Right atrium auricular region (tissue), 2 donors: Measurements from ENCODE around the gene FKBP1A. TPM values are rescaled to one million over a fixed set of nuclear protein-coding genes. Genes with fewer than 3 reads are reported as not detected.
A peak's percentile ranks its signal among the peaks of the same experiment; 100 is the strongest.

Experiments used
- DNase-seq: peaks from one replicate; pipeline ENCODE4 v3.0.0-alpha.2; 2019; ENCODE audit warnings: low spot score
- H3K27ac ChIP-seq, 2 donors: fragments of 200-600 bp; sonication (generic); 1 replicate in 1 of 2; 2 replicates in 1 of 2; pipeline ENCODE4 v1.5.1; 2016 to 2019
- H3K27me3 ChIP-seq, 2 donors: fragments of 200-600 bp; sonication (generic); one replicate each; pipeline versions ENCODE4 v1.5.1 to v1.6.0; 2017 to 2019
- H3K36me3 ChIP-seq: fragments of 200-600 bp; sonication (generic); one replicate; pipeline ENCODE4 v1.5.1; 2016
- H3K4me1 ChIP-seq, 2 donors: fragments of 200-600 bp; sonication (generic); one replicate each; pipeline versions ENCODE4 v1.5.1 to v1.6.0; 2017 to 2019
- H3K4me3 ChIP-seq, 2 donors: fragments of 200-600 bp; sonication (generic); 1 replicate in 1 of 2; 2 replicates in 1 of 2; pipeline ENCODE4 v1.5.1; 2017 to 2019; ENCODE audit warnings: mild to moderate bottlenecking in 1 of 2, moderate library complexity in 1 of 2
- H3K9me3 ChIP-seq, 2 donors: fragments of 200-600 bp; sonication (generic); one replicate each; pipeline ENCODE4 v1.5.1; 2019
- total RNA-seq, 2 donors: library from RNA; depleted of rRNA; stranded (reverse); fragments of >200 nt; gene quantifications; one replicate each; pipeline ENCODE4 v1.1.0, GENCODE V29; 2016
- TF ChIP-seq, protein P1 (sequence below), 2 donors: fragments of 200-600 bp; sonication (generic); IDR thresholded peaks; one replicate each; pipeline ENCODE4 v1.5.1; 2019; ENCODE audit warnings: antibody characterized with exemption in 2 of 2

FKBP1A gene
- total RNA-seq, 2 donors from 2014 or later: 73.5 to 98.7 TPM

DNA sequence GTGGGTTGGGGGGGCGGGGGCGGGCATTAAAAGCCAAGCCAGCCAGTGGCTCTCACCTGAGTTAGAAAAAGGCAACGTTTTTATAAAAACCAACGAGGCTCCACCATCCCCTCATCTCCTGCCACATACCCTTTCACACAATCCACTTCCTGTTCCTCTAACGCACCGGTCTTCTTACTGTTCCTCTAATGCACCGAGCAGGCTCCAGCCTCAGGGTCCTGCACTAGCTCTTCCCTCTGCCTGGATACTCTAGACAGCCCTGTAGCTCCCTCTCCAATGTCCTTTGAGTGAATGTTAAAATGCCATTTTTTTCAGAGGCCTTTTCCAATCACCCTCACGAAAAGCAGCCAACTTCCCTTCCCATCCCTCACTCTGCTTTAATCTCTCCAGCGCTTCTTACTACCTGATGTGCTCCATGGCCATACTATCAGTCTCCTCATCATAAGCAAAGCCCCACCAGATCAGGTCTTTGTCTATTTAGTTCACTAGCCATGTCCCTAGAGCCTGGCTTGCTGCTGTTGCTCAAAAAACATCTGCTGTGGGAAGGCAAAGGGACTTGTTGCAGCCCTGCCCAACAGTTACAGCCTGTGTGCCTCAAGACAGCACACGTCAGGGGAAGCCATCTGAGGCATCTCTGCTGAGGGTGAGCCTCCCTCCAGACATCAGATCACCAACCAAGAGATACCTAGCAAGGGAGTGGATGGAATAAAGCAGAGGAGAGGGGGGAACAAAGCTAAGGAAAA lies 3.9 kb downstream of the FKBP1A start:
- no peaks in the 10 kb centered on the region for H3K27me3 ChIP-seq
- no peaks in the 10 kb centered on the region for H3K9me3 ChIP-seq
- peak overlapping the region; percentile 83 to 88 for H3K27ac ChIP-seq
- no peak for DNase-seq
- H3K4me1 ChIP-seq: peaks cover 0 to 65% of the 10 kb centered on the region in 2 donors
- H3K4me3 ChIP-seq: peak overlapping the region in 1 of 2 donors; percentile 20
- no peaks in the 10 kb centered on the region for H3K36me3 ChIP-seq
- TF ChIP-seq, protein P1, sequence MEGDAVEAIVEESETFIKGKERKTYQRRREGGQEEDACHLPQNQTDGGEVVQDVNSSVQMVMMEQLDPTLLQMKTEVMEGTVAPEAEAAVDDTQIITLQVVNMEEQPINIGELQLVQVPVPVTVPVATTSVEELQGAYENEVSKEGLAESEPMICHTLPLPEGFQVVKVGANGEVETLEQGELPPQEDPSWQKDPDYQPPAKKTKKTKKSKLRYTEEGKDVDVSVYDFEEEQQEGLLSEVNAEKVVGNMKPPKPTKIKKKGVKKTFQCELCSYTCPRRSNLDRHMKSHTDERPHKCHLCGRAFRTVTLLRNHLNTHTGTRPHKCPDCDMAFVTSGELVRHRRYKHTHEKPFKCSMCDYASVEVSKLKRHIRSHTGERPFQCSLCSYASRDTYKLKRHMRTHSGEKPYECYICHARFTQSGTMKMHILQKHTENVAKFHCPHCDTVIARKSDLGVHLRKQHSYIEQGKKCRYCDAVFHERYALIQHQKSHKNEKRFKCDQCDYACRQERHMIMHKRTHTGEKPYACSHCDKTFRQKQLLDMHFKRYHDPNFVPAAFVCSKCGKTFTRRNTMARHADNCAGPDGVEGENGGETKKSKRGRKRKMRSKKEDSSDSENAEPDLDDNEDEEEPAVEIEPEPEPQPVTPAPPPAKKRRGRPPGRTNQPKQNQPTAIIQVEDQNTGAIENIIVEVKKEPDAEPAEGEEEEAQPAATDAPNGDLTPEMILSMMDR (IDR thresholded peaks at IDR 0.05): no peak

GRCh38 chr20:1388253-1388652 lies 4.6 kb downstream of the FKBP1A start:
- no peak for DNase-seq

GRCh38 chr20:1386323-1386722 lies 6.5 kb downstream of the FKBP1A start:
- H3K9me3 ChIP-seq: no peaks in the 10 kb centered on the region
- no peaks in the 10 kb centered on the region for H3K36me3 ChIP-seq
- TF ChIP-seq, protein P1 (IDR thresholded peaks at IDR 0.05): no peak
- H3K4me3 ChIP-seq: no peak overlapping the region
- H3K27ac ChIP-seq: no peak overlapping the region
- peaks cover 0 to 67% of the 10 kb centered on the region in 2 donors for H3K4me1 ChIP-seq
- H3K27me3 ChIP-seq: no peaks in the 10 kb centered on the region
- no peak for DNase-seq

More at GRCh38 chr20:1388253-1388652, 4.6 kb downstream of the FKBP1A start:
- TF ChIP-seq, protein P1 (IDR thresholded peaks at IDR 0.05): no peak
- Histone ChIP-seq H3K4me3 (no peak overlapping the region), H3K4me1 (peaks cover 0 to 60% of the 10 kb centered on the region in 2 donors), H3K36me3 (no peaks in the 10 kb centered on the region), H3K27me3 (no peaks in the 10 kb centered on the region), H3K27ac (peak overlapping the region; percentile 83 to 88), H3K9me3 (no peaks in the 10 kb centered on the region)

- H3K36me3 ChIP-seq: no peaks in the 10 kb centered on the region
- peaks cover 0 to 65% of the 10 kb centered on the region in 2 donors for H3K4me1 ChIP-seq
- DNase-seq: no peak
- TF ChIP-seq, protein P1 (IDR thresholded peaks at IDR 0.05): no peak
- H3K4me3 ChIP-seq: no peak overlapping the region
- no peaks in the 10 kb centered on the region for H3K9me3 ChIP-seq
- H3K27ac ChIP-seq: no peak overlapping the region
- no peaks in the 10 kb centered on the region for H3K27me3 ChIP-seq
Observed at GRCh38 chr20:1383623-1384404, 9.0 kb downstream of the FKBP1A start.

GRCh38 chr20:1382670-1383069 lies 10.2 kb downstream of the FKBP1A start:
- Histone ChIP-seq H3K4me1 (peaks cover 0 to 63% of the 10 kb centered on the region in 2 donors), H3K36me3 (no peaks in the 10 kb centered on the region), H3K9me3 (no peaks in the 10 kb centered on the region), H3K4me3 (no peak overlapping the region), H3K27ac (peak overlapping the region; percentile 24 to 30), H3K27me3 (no peaks in the 10 kb centered on the region)
- TF ChIP-seq, protein P1 (IDR thresholded peaks at IDR 0.05): no peak
- no peak for DNase-seq
